Forelimb muscle (tissue), 1 donor: ENCODE data around the gene RSAD1. TPM values are rescaled to one million over a fixed set of nuclear protein-coding genes. Genes with fewer than 3 reads are reported as not detected.

Experiments used
- DNase-seq: peaks from one replicate; pipeline ENCODE4 v3.0.0-alpha.2; 2013; ENCODE audit warnings: low read depth
- polyA plus RNA-seq: library from polyadenylated mRNA; unstranded; fragments of 120-200 nt; gene quantifications from one replicate; pipeline ENCODE4 v1.2.1, GENCODE V29; 2013; ENCODE audit not compliant: insufficient read length

RSAD1 gene
- polyA plus RNA-seq: 37.3 TPM

DNA sequence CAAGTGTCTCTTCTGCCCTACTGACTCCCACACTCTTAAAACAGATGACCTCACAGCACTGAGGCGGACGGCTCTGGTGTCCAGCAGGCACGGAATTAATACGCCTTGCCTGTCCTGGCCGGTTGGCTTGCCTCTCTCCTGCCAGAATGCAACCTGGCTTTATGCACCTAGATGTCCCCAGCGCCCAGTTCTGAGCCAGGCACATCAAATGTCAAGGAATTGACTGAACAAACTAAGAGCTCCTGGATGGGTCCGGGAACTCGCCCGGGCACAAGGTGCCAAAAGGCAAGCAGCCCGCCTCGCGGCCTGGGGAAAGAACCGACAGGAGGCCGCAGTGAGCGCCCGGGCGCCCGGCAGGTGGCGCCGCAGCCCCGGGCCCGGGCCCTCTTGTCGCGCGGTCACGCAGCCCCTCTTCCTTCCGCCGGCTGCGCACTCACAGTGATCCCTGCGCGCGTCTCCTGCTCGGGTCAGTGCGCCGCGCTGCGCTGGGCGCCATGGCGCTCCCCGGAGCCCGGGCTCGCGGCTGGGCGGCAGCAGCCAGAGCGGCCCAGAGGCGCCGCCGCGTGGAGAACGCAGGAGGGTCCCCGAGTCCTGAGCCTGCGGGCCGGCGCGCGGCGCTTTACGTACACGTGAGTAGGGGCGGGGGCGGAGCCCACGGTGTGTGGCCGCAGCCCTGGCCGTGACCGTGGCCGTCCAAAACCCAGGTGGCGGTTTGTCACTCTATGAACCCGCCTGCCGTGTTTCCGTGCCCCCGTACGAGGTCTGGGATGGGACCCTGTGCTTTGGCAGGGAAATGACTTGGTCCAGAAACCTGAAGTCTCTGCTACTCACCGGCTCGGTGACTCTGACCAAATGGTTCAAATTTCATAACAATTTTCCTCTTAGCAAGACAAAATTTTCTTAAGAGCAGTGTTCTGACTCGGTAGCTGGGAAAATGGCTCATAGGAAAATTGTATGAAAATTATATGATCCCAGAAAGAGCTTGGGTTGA, at the start of gene RSAD1:
TSS of gene RSAD1 (plus strand) at position 470 of the 991 bp plus-strand sequence. CDS start at position 495, 25 bp downstream.
- peak; percentile 62 for DNase-seq

DNA sequence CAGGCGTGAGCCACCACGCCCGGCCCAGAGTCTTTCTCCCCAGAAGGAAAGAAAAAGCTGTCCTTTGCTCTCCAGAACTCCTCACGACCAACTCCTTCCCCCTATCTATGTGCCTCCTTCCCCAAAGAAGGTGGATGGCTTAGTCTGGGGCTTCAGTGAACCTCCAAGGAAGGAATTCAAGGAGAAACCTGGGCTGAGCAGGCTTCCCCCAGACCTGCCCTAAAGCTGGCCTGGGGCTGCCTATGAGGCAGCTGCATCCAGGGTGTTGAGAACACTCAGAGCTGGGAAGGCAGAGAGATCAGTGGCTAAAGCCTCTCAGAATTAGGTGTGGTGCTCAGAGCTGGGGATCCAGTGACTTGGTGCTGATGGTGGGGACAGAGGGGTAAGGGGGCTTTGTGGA, 48.9 kb upstream of the RSAD1 start:
- DNase-seq: no peak

DNA sequence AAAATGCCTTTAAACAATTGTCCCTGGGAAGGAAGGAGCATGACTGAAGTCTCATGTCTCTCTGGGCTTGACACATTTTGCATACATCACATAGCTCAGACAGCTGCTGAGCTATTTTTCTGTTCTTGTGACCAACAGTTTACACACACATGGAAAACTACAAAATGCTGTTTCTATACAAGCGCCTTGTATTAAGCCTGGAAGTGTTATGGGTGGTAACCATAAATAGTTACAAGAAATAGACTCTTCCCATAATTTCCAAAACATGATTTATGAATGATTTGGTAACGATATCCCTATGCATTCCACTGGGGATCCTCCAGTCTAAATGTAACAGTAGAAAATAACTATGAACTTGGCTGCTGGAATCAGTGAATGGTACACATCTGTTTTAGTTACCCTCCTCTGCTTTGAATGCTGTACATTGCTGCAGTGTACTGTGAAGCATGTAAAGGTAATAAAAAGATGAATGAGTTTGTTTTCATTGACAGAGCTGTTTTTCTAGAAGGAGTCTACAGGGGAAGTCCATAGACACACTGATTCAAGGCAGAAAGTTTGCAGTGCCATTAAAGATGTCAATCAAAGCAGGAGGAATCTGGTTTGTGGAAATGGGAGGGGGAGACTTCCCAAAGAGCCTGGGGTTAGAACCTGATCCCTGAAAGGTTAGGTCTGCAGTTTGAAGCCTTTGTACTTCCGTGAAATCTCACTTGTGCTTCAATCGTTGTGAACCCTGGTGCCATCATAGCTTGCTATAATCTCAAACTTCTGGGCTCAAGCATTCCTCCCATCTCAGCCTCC, 47.6 kb upstream of the RSAD1 start:
- no peak for DNase-seq

DNA sequence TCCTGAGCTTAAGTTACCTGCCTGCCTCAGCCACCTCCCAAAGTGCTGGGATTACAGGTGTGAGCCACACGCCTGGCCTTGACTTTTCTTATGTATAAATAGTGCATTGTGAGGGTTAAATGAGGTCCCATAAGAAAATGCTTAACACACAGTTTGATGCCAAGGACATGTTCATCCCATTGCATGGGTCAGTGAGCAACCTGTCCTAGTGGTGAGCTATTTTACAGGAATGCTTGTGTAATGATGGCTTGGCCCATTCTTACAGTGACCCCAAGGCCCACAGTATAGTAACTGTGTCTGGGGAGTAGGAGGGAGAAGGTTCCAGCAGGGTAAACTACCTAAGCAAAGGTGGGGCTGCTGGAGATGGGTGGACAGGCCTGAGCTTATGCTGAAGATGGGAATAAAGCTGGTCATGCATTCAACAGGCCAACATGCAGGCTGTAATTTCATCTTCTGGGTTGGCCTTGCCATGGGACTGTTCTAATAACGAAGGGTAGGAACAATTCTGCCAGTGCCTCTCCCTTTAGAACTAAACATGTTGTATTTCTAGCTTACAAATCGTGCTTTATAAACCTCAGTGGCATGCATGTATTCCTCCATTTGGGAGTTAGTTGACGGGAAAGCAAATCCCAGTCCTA, 46.4 kb upstream of the RSAD1 start:
- DNase-seq: no peak

DNA sequence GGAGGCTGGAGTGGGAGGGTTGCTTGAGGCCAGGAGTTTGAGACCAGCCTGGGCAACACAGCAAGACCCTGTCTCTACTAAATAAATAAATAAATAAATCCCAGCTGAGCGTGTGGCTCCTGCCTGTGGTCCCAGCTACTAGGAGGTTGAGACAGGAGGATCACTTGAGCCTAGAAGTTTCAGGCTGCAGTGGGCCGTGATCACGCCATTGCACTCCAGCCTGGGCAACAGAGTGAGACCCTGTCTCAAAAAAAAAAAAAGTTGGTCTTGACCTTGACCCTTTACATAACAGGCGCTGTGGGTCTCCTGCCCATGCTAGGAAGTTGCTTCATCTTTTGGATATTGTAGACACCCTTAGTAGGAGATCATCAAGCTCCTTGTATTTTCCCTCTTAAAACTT, 41.3 kb upstream of the RSAD1 start:
- no peak for DNase-seq

DNA sequence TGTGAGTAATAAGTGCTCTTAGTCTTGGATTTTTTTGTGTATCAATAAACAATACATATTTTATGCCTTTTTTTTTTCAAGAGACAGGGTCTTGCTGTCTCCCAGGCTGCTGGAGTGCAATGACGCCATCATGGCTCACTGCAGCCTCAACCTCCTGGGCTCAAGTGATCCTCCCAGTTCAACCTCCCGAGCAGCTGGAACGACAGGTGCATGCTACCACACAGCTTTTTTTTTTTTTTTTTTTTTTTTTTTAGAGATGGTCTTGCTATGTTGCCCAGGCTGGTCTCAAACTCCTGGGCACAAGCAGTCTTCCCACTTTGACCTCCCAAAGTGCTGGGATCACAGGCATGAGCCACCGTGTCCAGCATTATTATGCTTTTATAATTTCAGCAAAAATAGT, 39.7 kb upstream of the RSAD1 start:
- no peak for DNase-seq

DNA sequence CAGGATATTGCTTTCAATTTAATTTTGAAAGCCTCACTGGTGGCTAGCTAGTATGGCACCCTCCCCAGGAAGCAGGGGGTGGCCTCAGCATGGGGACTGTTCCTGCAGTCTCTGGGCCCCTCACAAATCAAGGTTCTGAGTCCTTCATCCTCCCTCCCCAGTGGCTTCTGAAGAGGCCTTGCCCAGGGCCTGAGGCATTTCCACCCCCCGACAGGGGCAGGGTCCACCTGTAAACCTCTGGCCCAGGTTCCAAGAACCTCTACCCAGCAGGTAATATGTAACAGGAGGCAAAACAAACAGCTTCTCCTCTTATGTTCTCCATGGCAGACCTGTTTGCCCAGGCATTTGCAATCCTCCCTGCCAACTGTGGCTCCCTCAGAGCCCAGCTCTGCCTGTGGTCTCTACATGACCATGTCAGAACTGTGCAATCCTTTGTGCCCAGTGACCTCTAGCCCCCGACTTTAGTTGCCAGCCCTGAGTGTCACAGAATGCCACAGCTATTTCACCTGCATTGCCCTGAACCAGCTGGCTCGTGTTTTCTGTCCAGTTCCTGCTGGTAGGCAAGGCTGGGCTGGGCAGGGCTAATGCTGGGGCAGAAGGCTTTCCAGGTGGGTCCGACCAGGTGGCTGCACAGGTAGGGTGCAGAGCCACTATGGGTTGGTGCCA, 38.4 kb upstream of the RSAD1 start:
- DNase-seq: no peak

DNA sequence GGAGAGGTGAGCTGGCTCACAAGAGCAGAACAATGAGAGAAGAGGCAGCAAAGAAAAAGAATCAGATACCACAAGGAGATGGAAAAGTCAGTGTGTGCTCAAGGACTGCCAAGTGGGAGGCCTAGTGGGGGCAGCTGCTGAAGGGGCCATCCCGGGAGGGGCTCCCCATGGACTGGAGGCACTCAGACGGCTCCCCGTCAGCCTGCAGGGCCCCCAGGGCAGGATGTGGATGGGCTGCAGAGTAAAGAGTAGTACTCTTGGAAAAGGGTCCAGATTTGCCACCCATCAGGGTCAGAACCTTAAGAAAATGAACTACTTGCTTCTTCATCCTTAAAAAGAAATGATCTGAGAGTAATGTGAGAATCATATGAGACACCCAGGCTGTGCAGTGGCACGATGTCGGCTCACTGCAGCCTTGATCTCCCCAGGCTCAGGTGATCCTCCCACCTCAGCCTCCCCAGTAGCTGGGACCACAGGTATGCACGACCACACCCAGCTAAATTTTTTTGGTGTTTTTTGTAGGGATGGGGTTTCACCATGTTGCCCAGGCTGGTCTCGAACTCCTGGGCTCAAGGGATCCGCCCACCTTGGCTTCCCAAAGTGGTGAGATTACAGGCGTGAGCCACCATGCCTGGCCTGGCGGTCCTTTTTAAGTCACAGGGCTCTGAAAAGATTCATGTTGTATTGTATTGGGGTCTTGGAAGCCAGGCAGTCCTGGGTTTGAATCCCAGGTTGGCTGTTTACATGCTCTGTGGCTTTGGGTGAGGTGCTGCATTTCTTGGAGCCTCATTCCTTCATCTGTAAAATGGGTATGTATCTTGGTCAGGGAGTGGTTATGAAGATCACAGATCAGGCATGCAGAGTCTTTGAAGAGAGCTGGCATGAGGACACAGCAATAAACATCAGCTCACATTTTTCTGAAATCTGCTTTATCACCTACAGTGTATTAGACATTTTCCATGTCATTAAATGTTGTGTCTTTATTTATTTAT, 37.5 kb upstream of the RSAD1 start:
- no peak for DNase-seq

DNA sequence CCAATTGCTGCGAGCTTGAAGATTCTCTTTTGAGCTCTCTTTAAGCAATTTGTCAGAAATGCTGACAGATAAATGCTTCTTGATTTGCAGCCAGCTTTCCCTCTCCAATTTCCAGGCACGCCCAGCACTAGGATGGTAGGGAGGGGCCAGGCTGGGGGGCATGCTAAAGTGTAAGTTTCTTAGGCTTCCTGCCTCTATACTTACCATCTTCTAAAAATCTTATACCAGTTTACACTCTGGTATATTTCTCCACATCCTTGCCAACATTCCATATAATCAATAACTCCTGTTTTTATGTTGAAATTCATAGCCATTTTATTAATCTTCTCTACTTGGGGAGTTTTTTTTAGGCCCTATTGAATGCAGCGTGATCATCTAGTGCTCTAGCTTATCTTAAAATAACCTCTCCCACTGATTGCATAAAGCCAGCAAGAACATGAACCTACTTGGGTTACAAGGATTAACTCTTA, 35.1 kb upstream of the RSAD1 start:
- DNase-seq: no peak

DNA sequence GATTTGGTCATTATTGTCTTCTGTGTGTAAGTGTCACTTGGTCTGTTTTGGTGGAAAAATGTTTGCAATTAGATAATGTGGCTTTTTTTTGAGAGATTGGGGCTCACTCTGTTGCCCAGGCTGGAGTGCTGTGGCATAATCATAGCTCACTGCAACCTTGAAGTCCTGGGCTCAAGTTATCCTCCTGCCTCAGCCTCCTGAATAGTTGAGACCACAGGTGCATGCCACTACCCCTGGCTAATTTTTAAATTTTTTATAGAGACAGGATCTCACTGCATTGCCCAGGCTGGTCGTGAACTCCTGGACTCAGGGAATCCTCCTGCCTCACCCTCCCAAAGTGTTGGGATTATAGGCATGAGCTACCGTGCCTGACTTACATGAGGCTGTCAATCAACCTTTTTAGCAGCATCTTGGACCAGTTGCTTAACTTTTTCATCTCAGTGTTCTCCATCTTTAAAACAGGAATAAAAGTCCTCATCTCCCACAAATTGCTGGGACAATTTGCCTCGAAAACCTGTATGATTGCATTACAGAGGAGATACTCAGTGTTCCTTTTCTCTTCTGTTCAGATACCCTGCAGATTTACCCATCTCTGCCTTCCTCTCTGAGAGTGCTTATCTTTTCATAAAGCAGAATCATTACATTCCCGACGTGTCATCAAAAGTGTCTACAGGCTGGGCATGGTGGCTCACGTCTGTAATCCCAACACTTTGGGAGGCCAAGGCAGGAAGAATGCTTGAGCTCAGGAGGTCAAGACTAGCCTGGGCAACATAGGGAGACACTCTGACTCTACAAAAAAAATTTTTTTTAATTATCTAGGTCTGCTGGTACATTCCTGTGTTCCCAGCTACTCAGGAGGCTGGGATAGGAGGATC, 33.6 kb upstream of the RSAD1 start:
- DNase-seq: no peak

DNA sequence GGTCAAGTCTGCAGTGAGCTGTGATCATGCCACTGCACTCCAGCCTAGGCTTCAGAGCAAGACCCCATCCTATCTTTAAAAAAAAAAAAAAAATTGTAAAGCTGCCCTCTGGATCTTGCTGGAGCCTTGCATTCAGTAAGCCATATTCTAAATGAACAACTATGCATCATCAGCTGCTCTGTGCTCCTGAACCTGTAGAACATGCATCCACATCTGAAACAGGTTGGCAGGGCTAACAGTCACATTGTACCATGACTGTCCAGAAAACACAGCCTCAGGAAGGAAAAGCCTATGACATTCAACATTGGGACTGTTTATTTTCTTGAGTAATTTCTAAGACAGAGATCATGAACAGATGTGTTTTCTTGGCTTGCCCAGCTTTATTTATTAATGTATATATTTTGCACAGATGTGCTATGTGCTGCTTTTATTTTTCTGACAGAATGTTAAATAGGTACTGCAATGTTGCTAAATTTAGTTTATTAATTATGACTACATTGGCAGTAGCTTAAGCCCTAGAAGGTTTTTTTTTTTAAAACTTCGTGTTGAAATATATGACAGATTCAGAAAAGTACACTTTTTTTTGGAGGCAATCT, 32.8 kb upstream of the RSAD1 start:
- no peak for DNase-seq

DNA sequence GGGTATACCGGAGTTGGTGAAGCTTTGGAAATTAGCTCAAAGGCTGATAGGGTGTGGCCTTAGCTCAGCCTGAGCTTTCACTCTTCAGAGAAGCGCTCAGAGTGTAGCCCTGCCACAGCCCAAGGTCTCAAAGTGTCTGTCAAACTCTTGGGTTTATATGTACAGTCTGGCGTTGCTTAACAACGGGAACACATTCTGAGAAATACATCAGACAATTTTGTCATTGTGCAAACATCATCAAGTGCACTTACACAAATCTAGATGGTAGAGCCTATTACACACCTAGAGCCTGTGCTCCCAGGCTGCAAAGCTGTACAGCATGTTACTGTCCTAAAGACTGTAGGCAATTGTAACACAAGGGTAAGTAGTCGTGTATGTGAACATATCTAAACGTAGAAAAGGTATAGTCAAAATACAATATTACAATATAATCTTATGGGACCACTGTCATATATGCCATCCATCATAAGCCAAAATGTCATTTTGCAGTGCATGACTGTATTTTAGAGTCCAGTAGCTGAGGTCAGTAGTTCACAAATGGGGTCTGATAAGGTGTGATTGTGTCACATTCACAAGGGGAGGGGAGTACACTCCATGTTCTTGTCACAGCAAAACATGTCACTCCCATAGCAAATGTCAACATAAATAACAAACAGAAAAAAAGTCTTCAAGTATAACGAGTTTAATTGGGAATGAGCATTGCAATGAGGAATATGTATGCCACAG, 30.6 kb upstream of the RSAD1 start:
- DNase-seq: no peak

DNA sequence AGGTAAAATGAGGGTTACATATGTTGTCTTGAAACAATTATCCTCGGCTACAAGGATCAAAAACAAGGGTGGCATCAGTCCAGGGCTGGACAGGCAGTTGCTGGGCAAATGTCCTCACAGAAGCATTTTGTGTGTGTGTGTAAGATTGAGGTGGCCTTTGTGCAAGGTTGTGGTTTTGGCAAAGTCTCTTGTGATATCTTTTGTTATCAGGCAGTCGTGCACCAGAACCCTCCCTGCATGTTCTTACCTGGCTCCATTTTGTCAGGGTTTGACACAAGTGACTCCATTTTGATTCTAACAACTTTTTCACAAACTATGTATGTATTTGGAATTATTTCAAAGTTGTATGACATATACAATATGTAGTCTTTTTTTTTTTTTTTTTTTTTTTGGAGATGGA, 30.0 kb upstream of the RSAD1 start:
- DNase-seq: no peak

DNA sequence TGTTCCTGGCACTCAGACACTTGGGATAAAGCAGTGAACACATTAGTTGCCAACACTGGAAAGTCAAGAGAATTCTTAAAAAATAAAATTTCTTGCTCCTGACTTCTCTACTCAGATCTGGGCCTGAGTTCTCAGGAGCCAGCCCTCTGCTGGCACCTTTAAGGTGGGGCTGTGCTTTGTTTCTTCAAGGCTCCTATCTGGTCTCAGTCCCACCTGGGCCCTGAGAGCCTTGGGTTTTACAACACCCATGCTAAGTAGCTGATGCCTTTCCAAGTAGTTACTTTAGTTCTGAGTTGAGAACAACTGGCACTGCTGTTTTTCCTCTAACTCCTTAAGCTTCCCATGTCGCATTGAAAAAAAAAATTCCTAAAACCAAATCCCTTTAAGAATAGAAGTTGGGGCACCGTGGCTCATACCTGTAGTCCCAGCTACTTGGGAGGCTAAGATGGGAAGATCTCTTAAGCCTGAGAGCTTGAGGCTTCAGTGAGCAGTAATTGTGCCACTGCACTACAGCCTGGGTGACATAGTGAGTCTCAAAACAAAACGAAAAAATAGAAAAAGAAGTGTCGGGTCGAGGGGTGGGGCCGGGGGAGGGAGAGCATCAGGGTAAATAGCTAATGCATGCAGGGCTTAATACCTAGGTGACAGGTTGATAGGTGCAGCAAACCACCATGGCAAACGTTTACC, 26.6 kb upstream of the RSAD1 start:
- no peak for DNase-seq

DNA sequence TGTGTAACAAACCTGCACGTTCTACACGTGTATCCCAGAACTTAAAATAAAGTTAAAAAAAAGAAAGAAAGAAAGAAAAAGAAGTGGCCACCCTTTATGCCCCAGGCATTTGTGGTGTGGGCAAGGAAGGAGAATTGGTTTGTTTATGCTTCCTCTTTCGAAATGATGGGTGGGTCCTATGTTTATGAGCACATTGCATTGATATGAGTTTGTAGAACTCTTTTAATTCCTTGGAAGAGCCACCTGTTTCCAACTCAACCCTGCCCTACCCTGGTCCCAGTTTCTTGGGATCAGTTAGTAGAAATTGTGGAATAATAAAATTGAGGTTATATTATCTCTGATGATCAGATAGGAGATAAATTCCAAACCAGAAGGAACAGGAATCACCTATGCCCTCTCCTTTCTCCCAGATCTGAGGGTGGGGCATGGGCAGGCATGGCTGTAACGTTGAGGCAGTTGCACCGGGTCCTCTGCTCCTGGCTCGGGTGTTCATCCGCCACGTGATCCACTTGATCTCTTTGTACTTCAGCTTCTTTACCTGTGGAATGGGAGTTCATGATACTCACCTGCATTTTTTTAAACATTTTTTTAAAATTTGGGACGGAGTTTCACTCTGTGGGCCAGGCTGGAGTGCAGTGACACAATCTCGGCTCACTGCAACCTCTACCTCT, 25.9 kb upstream of the RSAD1 start:
- DNase-seq: no peak

DNA sequence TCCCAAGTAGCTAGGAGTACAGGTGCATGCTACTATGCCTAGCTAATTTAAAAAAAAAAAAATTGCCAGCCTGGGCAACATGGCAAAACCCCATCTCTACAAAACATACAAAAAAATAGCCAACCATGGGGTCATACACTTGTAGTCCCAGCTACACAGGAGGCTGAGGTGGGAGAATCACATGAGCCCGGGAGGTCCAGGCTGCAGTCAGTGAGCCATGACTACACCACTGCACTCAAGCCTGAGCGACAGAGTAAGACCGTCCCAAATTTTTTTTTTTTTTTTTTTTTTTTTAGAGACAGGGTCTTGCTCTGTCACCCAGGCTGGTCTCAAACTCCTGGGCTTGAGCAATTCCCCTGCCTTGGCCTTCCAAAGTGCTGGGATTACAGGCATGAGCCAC, 24.8 kb upstream of the RSAD1 start:
- DNase-seq: no peak

DNA sequence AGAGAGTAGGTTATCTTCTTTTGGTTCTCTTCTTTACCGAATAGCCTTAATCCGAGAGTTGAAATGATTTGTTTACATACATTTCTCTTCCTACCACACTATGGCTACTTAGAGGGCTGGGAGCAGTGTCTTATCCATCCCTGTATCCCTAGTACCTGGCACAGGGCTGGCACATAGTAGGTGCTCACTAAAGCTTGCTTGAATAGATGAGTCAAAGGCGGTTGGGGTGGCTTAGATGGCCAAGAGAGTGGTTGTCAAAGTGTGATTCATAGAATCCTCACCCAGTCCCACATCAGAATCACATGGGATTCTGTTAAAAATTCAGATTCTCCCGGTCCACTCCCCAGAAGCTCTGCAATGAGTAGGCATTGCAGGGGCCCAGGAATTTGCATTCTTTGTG, 21.0 kb upstream of the RSAD1 start:
- DNase-seq: no peak
